Astrocyte (in vitro differentiated cells and primary cell): Measurements from ENCODE around the gene KRT80.

Source experiments
- EZH2 ChIP-seq: IDR thresholded peaks from 2 replicates; pipeline ENCODE4 v1.6.1; 2012; ENCODE audit warnings: mild to moderate bottlenecking, low read length, inconsistent platforms; ENCODE audit not compliant: insufficient read depth
- TF ChIP-seq, protein P1 (sequence below): IDR thresholded peaks from 2 replicates; pipeline ENCODE4 v1.5.1; 2011; ENCODE audit warnings: low read depth, mild to moderate bottlenecking, inconsistent platforms, low read length, moderate library complexity; ENCODE audit not compliant: insufficient read depth

DNA sequence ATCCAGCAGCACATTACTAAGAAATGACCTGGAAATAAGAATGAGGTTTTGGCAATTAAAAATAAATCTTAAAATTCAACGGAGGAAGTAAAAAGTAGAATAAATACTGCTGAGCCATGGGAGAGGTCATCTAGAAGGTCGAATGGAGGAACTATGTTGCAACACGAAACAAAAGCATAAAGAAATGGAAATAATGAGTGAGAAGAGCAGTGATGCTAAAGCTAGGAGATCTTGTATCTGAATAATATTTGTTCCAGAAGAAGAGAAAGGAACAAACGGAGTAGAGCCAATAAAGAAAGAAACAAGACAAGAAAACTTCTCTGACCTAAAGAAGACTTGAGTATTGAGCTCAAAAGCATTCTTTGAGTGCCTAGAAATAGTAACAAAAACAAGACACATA, 34.6 kb upstream of the KRT80 start:
- TF ChIP-seq, protein P1, sequence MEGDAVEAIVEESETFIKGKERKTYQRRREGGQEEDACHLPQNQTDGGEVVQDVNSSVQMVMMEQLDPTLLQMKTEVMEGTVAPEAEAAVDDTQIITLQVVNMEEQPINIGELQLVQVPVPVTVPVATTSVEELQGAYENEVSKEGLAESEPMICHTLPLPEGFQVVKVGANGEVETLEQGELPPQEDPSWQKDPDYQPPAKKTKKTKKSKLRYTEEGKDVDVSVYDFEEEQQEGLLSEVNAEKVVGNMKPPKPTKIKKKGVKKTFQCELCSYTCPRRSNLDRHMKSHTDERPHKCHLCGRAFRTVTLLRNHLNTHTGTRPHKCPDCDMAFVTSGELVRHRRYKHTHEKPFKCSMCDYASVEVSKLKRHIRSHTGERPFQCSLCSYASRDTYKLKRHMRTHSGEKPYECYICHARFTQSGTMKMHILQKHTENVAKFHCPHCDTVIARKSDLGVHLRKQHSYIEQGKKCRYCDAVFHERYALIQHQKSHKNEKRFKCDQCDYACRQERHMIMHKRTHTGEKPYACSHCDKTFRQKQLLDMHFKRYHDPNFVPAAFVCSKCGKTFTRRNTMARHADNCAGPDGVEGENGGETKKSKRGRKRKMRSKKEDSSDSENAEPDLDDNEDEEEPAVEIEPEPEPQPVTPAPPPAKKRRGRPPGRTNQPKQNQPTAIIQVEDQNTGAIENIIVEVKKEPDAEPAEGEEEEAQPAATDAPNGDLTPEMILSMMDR: no peak
- no peak for TF ChIP-seq EZH2
